Measurements from ENCODE around the gene BMERB1.

DNA sequence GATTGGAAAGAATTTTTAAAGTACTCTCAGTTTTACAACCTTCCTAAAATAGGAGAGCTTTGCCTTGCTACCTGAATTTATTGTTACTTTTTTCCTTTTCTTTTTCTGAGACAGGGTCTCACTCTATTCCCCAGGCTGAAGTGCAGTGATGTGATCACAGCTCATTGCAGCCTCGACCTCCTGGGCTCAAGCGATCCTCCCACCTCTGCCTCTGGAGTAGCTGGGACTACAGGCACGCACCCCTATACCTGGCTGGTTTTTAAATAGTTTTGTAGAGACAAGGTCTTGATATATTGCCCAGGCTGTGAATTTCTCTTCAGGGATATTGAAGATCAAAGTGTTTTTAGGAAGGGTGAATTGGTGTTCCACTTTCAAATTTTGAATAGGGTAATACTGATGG is 35.1 kb upstream of the BMERB1 start:
- TF ChIP-seq, protein P1, sequence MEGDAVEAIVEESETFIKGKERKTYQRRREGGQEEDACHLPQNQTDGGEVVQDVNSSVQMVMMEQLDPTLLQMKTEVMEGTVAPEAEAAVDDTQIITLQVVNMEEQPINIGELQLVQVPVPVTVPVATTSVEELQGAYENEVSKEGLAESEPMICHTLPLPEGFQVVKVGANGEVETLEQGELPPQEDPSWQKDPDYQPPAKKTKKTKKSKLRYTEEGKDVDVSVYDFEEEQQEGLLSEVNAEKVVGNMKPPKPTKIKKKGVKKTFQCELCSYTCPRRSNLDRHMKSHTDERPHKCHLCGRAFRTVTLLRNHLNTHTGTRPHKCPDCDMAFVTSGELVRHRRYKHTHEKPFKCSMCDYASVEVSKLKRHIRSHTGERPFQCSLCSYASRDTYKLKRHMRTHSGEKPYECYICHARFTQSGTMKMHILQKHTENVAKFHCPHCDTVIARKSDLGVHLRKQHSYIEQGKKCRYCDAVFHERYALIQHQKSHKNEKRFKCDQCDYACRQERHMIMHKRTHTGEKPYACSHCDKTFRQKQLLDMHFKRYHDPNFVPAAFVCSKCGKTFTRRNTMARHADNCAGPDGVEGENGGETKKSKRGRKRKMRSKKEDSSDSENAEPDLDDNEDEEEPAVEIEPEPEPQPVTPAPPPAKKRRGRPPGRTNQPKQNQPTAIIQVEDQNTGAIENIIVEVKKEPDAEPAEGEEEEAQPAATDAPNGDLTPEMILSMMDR (IDR thresholded peaks at IDR 0.05) = no peak
- TF ChIP-seq POLR2AphosphoS5 (IDR thresholded peaks at IDR 0.05) (no peak), POLR2A (IDR thresholded peaks at IDR 0.05) (no peak)
